HCT116 (cell line): ENCODE data around the gene KAT5. TPM values are rescaled to one million over a fixed set of nuclear protein-coding genes. Genes with fewer than 3 reads are reported as not detected.

Source experiments
- ATAC-seq: fragments of 200-7000 bp; cut with Tn5 transposase; 2 replicates; pipeline ENCODE4 v1.9.1; 2020; ENCODE audit warnings: mild to moderate bottlenecking, moderate library complexity
- BruUV-seq: library from RNA; stranded (reverse); fragments of 400-500 nt; replicated peaks from 2 replicates; lab custom pipeline; 2021; lab: Mats Ljungman, UMichigan
- CTCF ChIA-PET: fragments of 300-600 bp; sonication (Branson Sonifier 250); formaldehyde crosslinking; loops from one replicate; lab custom pipeline; 2021; ENCODE audit warnings: antibody characterized with exemption; lab: Charles Lee
- POLR2A ChIA-PET: fragments of 300-600, 350-600 bp; sonication (Branson Sonifier 250); formaldehyde crosslinking; loops from one replicate; lab custom pipeline; 2021; ENCODE audit warnings: antibody characterized with exemption; lab: Charles Lee
- RAD21 ChIA-PET, 2 experiments: fragments of 300-600 bp; sonication (Branson Sonifier 250); formaldehyde crosslinking; loops; one replicate each; lab custom pipeline; 2023; ENCODE audit warnings: low total read pairs in 2 of 2; ENCODE audit not compliant: uncharacterized antibody in 2 of 2, unreplicated experiment in 2 of 2, low non-redundant PET in 1 of 2; lab: Charles Lee
- DNase-seq: peaks from one replicate; pipeline ENCODE4 v3.0.0-alpha.2; 2010; ENCODE audit warnings: low read depth, low spot score
- H2AFZ ChIP-seq: fragments of 200-600 bp; shearing (Covaris generic), sonication (generic); 2 replicates; pipeline ENCODE4 v1.6.1; 2017; ENCODE audit warnings: low read depth, mixed run types, mixed read lengths, antibody characterized with exemption, low read length; ENCODE audit not compliant: poor library complexity, severe bottlenecking
- H3K27ac ChIP-seq: 2 replicates; pipeline ENCODE4 v1.5.1; 2012; ENCODE audit warnings: low read depth, low read length
- H3K27me3 ChIP-seq: fragments of 200-600 bp; sonication (generic); 2 replicates; pipeline ENCODE4 v1.6.1; 2016; ENCODE audit warnings: mixed run types, low read length, mixed read lengths; ENCODE audit not compliant: insufficient read depth
- H3K36me3 ChIP-seq, 2 experiments: fragments of 200-500 bp in 1 of 2; fragments of 200-600 bp in 1 of 2; sonication (Bioruptor generic) in 1 of 2; sonication (generic) in 1 of 2; 2 replicates each; pipeline versions ENCODE4 v1.5.1 to v1.6.1; 2014 to 2016; ENCODE audit warnings: low read length in 2 of 2, inconsistent platforms in 1 of 2, mixed read lengths in 1 of 2, mixed run types in 1 of 2; ENCODE audit not compliant: insufficient read depth in 2 of 2, control insufficient read depth in 1 of 2
- H3K4me1 ChIP-seq, 2 experiments: fragments of 200-600 bp in 1 of 2; sonication (generic) in 1 of 2; 2 replicates each; pipeline versions ENCODE4 v1.5.1 to v1.6.1; 2012 to 2017; ENCODE audit warnings: low read length in 2 of 2, inconsistent platforms in 1 of 2, mild to moderate bottlenecking in 1 of 2, mixed read lengths in 1 of 2, mixed run types in 1 of 2, moderate library complexity in 1 of 2; ENCODE audit not compliant: insufficient read depth in 2 of 2, control insufficient read depth in 1 of 2
- H3K4me2 ChIP-seq: fragments of 200-600 bp; sonication (generic); 2 replicates; pipeline ENCODE4 v1.6.1; 2017; ENCODE audit warnings: mixed run types, low read length, mixed read lengths
- H3K4me3 ChIP-seq, 2 experiments: fragments of 200-600 bp in 1 of 2; sonication (generic) in 1 of 2; replicated peaks in 1 of 2; 2 replicates each; pipeline ENCODE4 v1.5.1; 2011 to 2016; ENCODE audit warnings: low read length in 2 of 2, control low read depth in 1 of 2, low read depth in 1 of 2, mild to moderate bottlenecking in 1 of 2, mixed read lengths in 1 of 2, mixed run types in 1 of 2
- H3K79me2 ChIP-seq: fragments of 200-600 bp; sonication (generic); 2 replicates; pipeline ENCODE4 v1.6.1; 2017; ENCODE audit warnings: mild to moderate bottlenecking, mixed run types, low read length, moderate library complexity, mixed read lengths; ENCODE audit not compliant: insufficient read depth
- H3K9ac ChIP-seq: fragments of 200-600 bp; sonication (generic); 2 replicates; pipeline ENCODE4 v1.6.1; 2016; ENCODE audit warnings: low read length, mixed read lengths
- H3K9me2 ChIP-seq: fragments of 200-600 bp; sonication (generic), shearing (Covaris generic); 2 replicates; pipeline ENCODE4 v1.6.1; 2017; ENCODE audit warnings: mixed run types, mild to moderate bottlenecking, moderate library complexity; ENCODE audit not compliant: insufficient read depth
- H3K9me3 ChIP-seq, 2 experiments: fragments of 200-500 bp in 1 of 2; fragments of 200-600 bp in 1 of 2; sonication (Bioruptor generic) in 1 of 2; sonication (generic) in 1 of 2; 2 replicates each; pipeline ENCODE4 v1.6.1; 2014 to 2017; ENCODE audit warnings: low read length in 2 of 2, mixed read lengths in 2 of 2, inconsistent platforms in 1 of 2, low read depth in 1 of 2, mild to moderate bottlenecking in 1 of 2, mixed run types in 1 of 2, moderate library complexity in 1 of 2; ENCODE audit not compliant: control insufficient read depth in 1 of 2, insufficient read depth in 1 of 2
- H4K20me1 ChIP-seq: fragments of 200-600 bp; sonication (generic), shearing (Covaris generic); 2 replicates; pipeline ENCODE4 v1.6.1; 2017; ENCODE audit warnings: mixed run types, mild to moderate bottlenecking, moderate library complexity; ENCODE audit not compliant: insufficient read depth
- EGR1 ChIP-seq: IDR thresholded peaks from 2 replicates; pipeline ENCODE4 v1.6.1; 2012; ENCODE audit warnings: low read depth
- POLR2A ChIP-seq: IDR thresholded peaks from 2 replicates; pipeline ENCODE4 v1.7.0; 2011; ENCODE audit warnings: borderline replicate concordance; ENCODE audit not compliant: insufficient read depth, insufficient read length; ENCODE audit errors: extremely low read depth
- SP1 ChIP-seq: IDR thresholded peaks from 2 replicates; pipeline ENCODE4 v1.6.1; 2012; ENCODE audit warnings: low read depth
- TCF7L2 ChIP-seq: IDR thresholded peaks from 2 replicates; pipeline ENCODE4 v1.7.0; 2011; ENCODE audit warnings: borderline replicate concordance, inconsistent platforms; ENCODE audit not compliant: insufficient read depth, insufficient read length; ENCODE audit errors: extremely low read depth
- YY1 ChIP-seq: IDR thresholded peaks from 2 replicates; pipeline ENCODE4 v1.6.1; 2011; ENCODE audit warnings: low read length, low read depth, moderate library complexity, mild to moderate bottlenecking; ENCODE audit not compliant: insufficient replicate concordance; ENCODE audit errors: extremely low read depth
- intact Hi-C: fragments of 100-400 bp; cut with micrococcal nuclease; formaldehyde crosslinking; loops from 2 replicates; pipeline ENCODE4 v1.10.0; 2022
- total RNA-seq: library from RNA; stranded (reverse); gene quantifications from one replicate; pipeline ENCODE4 v1.2.1, GENCODE V29; 2021; ENCODE audit not compliant: unreplicated experiment

KAT5 gene
- total RNA-seq, 1 experiment from 2014 or later: 78.7 TPM

DNA sequence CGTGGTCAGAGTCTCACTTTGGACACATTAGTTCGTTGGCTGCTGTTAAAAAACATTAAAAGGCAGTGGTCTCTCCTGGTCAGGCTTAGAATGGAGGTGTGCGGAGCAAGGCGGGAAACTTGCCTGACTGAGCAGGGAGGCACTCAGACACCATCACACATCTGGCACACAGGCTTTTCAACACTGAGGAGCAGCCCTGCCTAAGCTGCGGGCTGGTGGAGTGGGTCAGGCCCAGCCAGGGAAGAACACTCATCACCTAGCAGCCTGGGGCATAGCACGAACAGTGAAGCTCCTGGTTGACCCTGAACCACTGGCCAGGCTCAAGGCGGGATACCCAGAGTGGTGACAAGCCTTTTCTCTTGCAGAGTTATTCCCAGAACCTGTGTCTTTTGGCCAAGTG, 4.2 kb downstream of the KAT5 start:
- Histone ChIP-seq H3K27ac (no peak overlapping the region), H3K4me1 (peaks cover 9 to 25% of the 10 kb centered on the region in 2 experiments; a peak in 3 of 4 replicates), H3K36me3 (peaks cover 16 to 51% of the 10 kb centered on the region in 2 experiments), H3K27me3 (no peaks in the 10 kb centered on the region), H3K9me2 (no peaks in the 10 kb centered on the region), H3K79me2 (peaks cover 63% of the 10 kb centered on the region), H3K9me3 (no peaks in the 10 kb centered on the region), H4K20me1 (no peaks in the 10 kb centered on the region), H3K9ac (no peak overlapping the region), H3K4me3 (no peak overlapping the region), H3K4me2 (no peak overlapping the region), H2AFZ (no peak overlapping the region)
- no peak for ATAC-seq
- intact Hi-C loops: no loop called here
- TF ChIP-seq POLR2A (no peak), EGR1 (no peak)
- CTCF ChIA-PET: interaction anchor here (0.5 kb wide), 1 partner anchor 673 kb away, joined by 3 read pairs; no protein-coding TSS in a partner anchor
- RAD21 ChIA-PET: interaction anchor here (0.5 to 0.7 kb wide), 2 partner anchors 28 to 55 kb away, joined by 3 to 4 read pairs; no protein-coding TSS in a partner anchor
- no TSS peak for BruUV-seq
- POLR2A ChIA-PET: no interaction called here
- DNase-seq: no peak

DNA sequence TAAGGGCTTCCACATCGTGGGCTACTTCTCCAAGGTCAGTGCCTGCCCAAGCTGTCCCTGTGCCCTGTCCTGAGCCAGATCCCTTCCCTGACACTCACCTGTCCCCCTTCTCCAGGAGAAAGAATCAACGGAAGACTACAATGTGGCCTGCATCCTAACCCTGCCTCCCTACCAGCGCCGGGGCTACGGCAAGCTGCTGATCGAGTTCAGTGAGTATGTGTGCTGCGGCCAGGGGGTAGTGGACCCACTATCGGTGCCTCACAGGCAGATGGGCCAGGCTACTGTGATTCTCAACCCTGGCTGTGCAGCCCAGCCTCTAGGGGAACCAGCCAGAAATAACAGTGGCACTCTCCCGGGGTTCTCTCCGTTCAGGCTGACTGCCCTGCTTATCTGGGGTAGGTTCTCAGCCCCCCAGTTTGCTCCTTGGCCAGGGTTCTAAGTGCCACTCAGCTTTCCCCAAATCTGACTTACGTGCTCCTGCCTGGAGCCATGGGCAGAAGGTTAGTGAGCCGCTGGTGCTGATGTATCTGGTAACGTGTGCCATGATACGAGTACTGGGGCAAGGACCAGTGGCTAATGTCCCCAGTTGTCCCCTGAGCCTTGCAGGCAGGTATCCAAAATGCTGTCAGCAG, 4.8 kb downstream of the KAT5 start:
- Histone ChIP-seq H3K27ac (no peak overlapping the region), H3K4me1 (peaks cover 9 to 22% of the 10 kb centered on the region in 2 experiments; a peak in 3 of 4 replicates), H3K4me3 (no peak overlapping the region), H3K27me3 (no peaks in the 10 kb centered on the region), H4K20me1 (no peaks in the 10 kb centered on the region), H2AFZ (no peak overlapping the region), H3K9me2 (no peaks in the 10 kb centered on the region), H3K79me2 (peaks cover 63% of the 10 kb centered on the region), H3K9me3 (no peaks in the 10 kb centered on the region), H3K9ac (no peak overlapping the region), H3K36me3 (peaks cover 16 to 51% of the 10 kb centered on the region in 2 experiments), H3K4me2 (no peak overlapping the region)
- POLR2A ChIA-PET: no interaction called here
- TF ChIP-seq YY1: no peak
- no peak for TF ChIP-seq SP1
- no peak for TF ChIP-seq TCF7L2
- DNase-seq (no peak), ATAC-seq (no peak)
- CTCF ChIA-PET: no interaction called here
- BruUV-seq: no TSS peak
- intact Hi-C loops: no loop called here
- RAD21 ChIA-PET: interaction anchor here (0.5 to 0.7 kb wide), 2 partner anchors 28 to 55 kb away, joined by 3 to 4 read pairs; no protein-coding TSS in a partner anchor
